Measurements from ENCODE around the gene EP400.
"Not testable (repeated sequence)": the region's sequence is repeated elsewhere in the genome, so short reads cannot be mapped to it uniquely, and the experiment has no call there.

The EP400 gene

DNA sequence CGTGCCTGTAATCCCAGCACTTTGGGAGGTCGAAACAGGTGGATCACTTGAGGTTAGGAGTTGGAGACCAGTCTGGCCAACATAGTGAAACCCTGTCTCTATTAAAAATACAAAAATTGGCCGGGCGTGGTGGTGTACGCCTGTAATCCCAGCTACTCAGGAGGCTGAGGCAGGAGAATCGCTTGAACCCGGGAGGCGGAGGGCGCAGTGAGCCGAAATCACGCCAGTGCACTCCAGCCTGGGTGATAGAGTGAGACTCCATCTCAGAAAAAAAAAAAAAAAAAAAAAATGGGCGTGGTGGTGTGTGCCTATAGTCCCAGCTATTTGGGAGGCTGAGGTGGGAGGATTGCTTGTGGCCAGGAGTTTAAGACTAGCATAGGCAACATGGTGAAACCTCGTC is 4.7 kb downstream of the EP400 start:
- not testable (repeated sequence) for DNase-seq

DNA sequence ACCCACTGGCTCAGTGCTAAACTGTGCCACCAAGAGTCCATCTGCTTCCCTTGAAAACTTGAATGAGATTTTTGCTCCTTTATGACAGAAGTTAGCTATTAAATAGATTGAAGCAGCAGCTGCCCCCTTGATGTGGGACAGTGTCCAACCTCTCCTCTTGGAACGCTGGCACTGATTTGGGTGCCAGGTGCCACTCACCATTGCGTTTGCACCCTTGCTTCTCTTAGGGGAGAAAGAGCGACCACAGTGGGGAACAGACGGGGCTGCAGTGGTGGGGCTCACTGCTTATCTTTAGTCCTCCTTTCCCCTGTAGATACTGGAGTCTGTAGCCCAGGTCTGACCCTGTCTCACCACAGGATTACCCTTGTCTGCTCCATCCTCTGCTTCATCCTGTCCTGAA is 9.4 kb downstream of the EP400 start:
- no peak for DNase-seq

DNA sequence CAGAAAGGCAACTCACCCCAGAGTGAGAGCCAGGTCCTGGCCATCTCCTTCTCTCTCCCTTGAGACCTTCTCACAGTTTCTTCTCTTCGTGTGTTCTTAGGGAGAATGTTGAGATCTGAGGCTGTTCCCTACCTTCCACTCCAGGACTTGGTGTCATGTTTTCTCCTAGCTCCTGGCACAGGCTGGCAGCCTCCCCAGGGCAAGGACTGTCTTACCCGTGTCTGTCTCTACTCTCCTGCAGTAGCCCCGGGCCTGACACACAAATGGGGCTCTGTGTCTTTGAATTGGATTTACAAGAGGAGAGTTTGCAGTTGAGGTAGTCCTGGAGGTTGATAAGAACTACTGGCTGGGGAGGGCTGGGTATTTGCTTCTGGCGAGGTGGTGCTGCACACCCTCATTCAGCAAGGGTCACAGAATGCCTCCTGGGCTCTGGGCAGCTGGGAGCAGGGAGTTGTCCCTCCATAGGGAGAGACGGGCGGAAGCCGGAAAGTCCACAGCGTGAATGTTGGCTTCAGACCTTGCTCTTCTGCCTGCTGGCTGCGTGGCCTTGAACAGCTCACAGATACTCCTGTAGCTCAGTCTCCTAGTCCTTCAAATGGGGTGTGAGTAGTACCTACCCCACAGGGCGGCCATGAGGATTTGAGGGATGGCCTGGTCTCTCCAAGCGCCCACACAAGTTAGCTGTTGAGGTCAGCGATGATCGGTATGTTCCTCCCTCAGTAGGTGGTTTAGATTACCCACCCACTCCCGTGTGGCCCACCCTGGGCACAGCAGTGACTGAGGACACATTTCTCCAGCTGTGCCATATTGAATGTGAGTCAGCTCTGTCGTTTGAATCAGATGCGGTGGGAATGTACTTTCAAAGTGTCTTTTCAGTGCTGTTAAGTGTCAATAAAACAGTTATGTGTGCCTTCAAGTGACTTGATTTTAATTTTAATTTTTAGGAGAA is 10.2 kb downstream of the EP400 start:
- no peak for DNase-seq

DNA sequence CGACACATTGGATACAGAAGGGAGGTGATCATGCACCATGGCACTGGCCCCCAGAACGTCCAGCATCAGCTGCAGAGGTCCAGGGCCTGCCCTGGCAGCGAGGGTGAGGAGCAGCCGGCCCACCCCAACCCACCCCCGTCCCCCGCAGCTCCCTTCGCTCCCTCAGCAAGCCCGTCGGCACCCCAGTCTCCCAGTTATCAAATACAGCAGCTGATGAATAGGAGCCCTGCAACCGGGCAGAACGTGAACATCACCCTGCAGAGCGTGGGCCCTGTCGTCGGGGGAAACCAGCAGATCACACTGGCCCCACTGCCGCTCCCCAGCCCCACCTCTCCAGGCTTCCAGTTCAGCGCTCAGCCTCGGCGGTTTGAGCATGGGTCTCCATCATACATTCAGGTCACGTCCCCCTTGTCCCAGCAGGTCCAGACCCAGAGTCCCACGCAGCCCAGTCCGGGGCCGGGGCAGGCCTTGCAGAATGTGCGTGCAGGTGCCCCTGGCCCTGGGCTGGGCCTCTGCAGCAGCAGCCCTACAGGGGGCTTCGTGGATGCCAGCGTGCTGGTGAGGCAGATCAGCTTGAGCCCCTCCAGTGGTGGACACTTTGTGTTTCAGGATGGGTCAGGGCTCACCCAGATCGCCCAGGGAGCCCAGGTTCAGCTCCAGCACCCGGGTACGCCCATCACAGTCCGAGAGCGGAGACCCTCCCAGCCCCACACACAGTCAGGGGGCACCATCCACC is 11.0 kb downstream of the EP400 start:
- not testable (repeated sequence) for DNase-seq

DNA sequence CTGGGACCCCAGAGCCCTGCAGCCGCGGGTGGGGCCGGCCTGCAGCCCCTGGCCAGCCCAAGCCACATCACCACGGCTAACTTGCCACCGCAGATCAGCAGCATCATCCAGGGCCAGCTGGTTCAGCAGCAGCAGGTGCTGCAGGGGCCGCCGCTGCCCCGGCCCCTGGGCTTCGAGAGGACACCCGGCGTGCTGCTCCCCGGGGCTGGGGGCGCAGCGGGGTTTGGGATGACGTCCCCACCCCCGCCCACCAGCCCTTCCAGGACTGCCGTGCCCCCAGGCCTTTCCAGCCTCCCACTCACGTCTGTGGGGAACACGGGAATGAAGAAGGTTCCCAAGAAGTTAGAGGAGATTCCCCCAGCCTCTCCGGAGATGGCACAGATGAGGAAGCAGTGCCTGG is 11.6 kb downstream of the EP400 start:
- DNase-seq = not testable (repeated sequence)

DNA sequence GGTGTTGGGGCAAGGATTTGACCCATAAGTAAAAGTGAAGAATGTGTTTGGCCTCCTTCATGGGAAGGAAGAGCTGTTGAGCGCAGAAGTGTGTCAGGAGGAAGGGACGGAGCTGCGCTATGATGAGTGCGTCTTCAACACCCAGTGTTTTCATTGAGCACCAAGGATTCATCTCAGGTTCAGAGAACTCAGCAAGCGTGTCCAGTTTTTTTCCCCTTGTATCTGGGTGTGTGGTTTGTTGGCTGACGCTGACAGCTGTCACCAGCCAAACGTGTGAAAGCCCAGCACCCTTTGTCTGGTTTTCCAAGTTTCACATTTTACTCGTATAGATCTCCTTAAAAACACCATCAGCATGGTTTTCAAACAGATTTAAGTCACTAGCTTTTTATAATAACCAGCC is 12.3 kb downstream of the EP400 start:
- DNase-seq = no peak

DNA sequence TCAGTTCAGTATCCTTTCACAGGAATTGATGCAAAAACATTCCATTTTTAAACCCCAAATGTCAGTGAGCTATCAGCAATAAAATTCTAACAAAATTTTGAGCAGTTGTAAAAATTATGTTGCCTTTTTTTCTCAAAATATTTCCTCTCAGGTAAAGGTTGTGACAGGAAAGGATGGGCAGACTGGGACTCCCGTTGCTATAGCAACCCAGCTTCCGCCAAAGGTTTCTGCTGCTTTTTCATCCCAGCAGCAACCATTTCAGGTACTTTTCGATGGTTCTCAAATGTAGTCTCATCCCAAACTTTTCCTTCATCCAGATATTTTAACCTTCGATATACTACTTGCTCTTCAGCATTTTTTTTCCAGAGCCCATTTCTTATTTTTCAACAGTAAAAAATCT is 13.6 kb downstream of the EP400 start:
- DNase-seq = no peak

DNA sequence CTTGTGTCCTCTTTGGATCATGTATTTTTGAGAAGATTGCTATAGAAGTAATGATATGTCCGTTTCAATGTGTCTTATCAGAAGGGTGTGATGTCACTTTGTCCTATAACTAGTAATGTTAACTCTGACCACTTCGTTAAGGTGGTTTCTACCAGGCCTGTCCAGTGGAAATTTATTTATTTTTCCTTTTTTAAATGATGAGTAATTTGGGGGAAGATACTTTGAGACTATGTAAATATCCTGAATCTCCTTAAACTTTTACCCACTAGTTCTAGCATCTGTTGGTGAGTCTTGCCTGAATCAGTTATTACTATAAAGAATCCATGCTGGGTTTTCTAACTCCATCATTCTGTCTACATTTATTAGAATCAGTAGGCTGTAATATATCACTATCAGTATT is 15.3 kb downstream of the EP400 start:
- DNase-seq = no peak

DNA sequence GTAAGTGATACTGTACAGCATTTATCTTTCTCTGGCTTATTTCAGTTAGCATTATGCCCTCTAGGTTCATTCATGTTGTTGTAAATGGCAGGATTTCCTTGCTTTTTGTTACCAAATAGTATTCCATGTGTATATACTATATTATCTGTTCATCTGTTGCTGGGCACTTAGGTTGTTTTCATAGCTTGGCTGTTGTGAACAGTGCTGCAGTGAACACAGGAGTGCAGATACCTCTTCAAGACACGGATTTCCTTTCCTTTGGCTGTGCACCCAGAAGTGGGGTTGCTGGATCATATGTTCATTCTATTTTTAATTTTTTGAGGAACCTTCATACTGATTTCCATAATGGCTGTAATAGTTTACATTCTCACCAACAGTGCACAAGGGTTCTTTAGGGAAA is 21.5 kb downstream of the EP400 start:
- no peak for DNase-seq

DNA sequence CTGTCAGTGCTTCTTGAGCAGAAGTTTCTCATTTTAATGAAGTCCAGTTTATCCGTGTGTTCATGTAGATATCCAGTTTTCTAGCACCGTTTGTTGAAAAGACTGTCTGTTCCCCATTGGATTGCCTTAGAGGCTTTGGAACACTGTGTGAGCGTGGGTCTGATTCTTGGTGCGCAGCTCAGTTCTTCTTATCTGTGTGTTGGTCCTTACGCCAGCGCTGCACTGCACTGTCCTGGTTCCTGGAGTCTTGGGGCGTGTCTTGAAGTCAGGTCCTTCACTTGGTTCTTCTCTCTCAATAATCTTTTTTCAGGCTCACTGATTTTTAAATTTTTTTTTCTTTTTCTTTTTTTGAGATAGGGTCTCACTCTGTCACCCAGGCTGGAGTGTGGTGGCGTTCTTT is 25.5 kb downstream of the EP400 start:
- no peak for DNase-seq

DNA sequence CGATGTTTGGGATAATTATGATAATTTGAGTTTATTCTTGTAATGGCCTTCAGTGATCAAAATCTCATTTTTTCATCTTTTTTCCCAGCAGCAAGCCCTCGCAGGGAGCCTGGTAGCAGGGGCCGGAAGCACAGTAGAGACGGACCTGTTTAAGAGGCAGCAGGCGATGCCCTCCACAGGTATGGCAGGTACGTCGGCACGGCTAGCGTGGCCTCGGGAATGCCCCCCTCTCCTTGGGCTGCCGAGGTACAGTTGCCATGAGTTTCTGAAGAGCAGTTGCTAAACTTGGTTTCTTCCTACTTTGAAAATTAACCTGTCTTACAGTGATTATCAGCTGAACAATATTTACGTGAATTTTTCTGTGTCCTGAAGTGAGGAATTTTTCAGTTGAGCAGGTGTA is 29.9 kb downstream of the EP400 start:
- DNase-seq = no peak

DNA sequence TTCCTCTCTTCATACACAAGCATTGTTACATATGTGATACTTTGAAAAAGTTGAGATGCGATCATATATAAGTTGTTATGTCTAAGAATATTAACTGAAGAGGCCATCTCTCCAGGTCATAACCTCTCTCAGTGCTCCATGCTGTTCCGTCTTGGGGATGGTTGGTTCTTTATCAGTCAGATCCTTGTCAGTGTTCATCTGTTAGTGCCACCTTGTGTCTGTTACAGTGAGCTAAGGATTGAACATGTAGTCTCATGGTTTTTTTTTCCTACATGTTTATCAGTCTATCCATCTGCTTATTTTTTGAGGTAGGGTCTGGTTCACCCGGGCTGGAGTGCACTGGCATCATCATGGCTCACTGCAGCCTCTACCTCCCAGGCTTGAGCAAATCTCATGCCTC is 30.5 kb downstream of the EP400 start:
- no peak for DNase-seq

DNA sequence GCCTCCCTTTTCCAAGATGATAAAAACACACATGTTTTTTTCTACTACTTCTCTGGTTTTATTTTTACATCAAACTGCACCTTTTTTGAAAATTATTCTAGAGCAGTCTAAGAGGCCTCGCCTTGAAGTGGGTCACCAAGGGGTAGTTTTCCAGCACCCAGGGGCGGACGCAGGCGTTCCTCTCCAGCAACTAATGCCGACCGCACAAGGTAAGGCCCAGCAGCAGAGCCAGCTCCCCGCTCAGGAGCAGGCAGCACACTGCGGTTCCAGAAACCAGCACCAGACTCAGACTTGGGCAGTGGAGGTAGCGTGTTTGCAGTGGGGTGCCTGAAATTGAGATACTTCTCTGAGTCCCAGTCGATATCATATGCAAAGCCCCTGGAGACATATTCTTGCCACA is 31.6 kb downstream of the EP400 start:
- no peak for DNase-seq

DNA sequence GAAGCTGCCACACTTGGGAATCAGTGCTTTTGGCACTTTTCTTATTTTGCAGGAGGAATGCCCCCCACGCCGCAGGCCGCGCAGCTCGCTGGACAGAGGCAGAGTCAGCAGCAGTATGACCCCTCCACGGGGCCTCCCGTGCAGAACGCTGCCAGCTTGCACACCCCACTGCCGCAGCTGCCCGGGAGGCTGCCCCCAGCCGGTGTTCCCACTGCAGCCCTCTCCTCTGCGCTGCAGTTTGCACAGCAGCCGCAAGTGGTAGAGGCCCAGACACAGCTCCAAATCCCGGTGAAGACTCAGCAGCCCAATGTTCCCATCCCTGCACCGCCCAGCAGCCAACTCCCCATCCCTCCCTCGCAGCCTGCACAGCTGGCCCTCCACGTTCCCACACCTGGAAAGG is 32.3 kb downstream of the EP400 start:
- DNase-seq = no peak

DNA sequence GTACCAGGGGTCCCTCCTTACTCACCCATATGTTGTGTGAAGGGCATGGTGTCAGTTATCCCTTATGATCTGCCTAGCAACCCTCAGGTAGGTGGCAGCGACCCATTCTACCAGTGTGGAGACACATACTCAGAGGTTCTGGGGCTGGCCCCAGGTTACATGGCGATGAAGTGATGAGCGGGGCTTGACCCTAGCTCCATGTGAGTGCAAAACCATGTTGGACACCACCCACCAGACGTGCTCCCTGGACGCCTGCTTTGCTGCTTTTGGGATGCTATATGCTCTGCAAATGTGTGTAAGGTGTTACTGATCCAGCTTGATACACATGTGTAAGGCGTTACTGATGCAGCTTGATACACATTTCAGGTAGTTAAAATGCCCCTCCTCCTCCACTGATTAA is 33.3 kb downstream of the EP400 start:
- DNase-seq = no peak

DNA sequence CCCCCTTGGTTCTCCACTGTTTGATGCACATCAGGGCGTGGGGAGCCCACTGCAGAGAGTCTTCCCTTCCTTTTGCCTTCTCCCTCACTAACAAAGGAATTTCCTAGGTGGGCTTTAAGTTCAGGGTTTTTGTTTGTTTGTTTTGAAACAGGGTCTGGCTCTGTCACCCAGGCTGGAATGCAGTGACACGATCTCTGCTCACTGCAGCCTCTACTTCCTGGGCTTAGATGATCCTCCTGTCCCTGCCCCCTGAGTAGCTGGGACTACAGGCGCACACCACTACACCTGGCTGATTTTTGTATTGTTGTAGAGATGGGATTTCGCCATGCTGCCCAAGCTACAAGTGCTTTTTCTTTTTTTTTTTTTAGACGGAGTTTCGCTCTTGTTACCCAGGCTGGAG is 33.8 kb downstream of the EP400 start:
- no peak for DNase-seq

DNA sequence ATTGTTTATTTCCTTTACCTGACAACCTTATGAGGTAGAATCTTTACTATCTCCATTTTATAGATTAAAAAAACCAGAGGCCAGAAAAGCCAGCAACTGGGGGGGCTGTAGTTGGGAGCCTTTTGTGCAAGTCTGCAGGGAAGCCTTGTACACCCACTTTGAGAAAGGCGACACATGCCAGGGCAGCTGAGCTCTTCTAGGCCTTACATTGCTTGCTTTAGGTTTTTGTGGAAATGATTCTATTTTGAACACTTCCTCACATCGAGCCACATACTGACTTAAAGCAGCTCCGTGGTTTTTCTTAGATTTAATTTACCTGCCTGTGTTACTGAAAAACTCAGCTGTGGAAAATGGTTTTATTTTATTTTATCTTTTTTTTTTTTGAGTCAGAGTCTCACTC is 34.6 kb downstream of the EP400 start:
- no peak for DNase-seq

DNA sequence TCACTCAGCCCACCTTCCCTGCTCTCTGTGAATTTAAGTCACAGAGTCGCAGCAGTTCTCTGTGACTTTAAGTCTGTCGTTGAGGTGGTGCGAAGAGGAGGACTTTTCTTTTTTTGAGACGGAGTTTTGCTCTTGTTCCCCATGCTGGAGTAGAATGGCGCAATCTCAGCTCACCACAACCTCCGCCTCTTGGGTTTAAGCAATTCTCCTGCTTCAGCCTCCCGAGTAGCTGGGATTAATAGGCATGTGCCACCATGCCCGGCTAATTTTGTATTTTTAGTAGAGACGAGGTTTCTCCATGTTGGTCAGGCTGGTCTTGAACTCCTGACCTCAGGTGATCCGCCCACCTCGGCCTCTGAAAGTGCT is 35.8 kb downstream of the EP400 start:
- not testable (repeated sequence) for DNase-seq

DNA sequence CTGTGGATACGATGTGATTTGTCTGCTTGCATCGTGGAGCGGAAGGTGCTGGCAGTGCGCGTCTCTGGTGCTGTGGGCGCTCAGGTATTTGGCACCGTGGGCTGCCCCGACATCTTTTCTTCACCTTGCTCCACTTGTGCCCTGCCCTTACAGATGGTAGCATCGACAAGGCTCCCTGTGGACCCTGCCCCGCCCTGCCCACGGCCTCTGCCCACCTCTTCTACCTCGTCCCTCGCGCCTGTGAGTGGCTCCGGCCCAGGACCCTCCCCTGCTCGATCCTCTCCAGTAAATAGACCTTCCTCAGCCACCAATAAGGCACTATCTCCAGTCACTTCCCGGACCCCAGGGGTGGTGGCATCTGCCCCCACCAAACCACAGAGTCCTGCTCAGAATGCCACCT is 36.6 kb downstream of the EP400 start:
- DNase-seq = no peak

DNA sequence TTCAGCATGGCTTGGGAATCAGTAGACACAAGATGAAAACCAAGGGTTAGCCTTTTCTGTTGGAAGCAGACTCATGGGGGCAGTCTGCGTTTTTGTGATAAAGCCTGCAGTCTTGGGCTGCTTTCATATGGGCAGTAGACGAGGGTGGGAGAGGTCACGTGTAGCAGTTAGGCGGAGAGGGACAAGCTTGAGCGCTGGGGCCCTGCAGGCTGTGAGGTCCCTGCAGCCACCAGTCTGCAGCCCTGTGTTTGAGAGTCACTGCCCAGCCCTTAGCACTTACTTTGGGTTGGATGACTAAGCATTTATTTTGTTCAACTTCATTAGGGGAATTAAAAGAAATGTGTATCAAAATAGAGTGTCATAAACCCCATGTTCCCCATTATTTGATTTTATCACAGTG is 37.2 kb downstream of the EP400 start:
- DNase-seq = no peak

DNA sequence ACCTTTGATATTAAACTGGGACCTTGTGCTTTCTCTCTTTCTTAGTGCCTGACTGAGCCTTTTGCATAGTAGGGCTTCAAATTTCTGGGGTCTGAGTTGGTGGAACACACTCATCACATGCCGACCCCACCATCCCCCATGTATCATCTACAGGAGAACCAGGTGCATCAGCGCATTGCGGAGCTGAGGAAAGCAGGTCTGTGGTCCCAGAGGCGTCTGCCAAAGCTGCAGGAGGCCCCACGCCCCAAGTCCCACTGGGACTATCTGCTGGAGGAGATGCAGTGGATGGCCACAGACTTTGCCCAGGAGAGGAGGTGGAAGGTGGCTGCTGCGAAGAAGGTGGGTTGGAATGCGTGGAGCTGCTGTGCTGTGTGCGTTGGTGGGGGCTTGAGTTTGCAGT is 37.8 kb downstream of the EP400 start:
- DNase-seq = no peak

DNA sequence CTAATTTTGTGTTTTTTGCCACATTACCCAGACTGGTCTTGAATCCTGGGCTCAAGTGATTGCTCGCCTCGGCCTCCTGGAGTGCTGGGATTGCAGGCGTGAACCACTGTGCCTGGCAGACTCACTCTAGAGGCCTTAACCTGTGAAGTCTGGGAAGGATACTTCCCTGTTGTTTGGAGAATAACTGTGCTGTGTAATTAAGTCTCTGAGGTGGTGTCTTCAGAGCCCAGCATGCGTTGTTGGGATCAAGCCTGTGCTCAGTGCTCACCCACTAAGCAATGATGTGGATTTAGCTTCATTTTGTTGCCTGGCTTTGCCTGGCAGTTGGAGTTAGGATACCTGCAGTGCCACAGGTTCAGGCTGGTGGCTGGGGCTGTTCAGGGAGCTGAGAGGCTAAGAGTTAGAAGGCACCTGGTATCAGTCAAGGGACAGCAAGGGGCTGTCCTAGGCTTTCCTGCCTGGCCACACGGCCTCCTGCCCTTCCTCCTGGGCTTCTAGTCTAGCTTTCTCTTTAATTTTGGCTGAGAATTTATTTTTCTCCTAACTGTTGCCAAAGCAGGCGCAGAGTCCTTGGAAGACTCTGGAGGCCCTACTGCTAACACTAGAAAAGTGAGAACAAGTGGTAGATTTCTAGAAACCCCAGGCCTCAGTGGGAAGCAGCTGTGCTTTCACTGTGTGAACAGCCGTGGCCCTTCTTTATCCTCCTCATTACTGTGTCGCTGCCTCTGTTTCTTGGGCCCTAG is 38.5 kb downstream of the EP400 start:
- no peak for DNase-seq

DNA sequence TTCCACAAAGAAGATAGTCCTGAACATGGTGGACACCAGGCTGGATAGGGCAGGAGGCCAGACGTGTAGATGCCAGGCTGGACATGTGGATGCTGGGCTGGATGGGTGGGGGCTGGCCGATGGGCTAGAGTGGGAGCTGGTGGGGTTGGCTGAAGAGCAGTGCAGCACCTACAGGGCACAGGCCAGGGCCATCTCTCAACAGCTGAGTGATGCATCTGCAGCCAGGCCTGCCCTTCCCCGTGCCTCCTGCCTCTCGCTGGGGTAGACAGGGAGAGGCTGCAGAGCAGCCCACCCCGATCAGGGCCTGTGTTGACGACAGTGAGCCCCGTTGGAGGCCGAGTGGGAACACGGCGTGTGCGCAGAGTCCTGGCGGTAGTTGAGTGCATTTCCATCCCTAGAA is 39.3 kb downstream of the EP400 start:
- no peak for DNase-seq
